GM18499 (cell line): ENCODE results near the gene ASCC3.
A peak's percentile ranks its signal among the peaks of the same experiment; 100 is the strongest.

Experiments used
- ATAC-seq: cut with Tn5 transposase; IDR thresholded peaks from one replicate; pipeline ENCODE4 v1.9.1; 2021; ENCODE audit warnings: moderate number of reproducible peaks; ENCODE audit not compliant: insufficient read depth, unreplicated experiment

ASCC3 gene

GRCh38 chr6:100518588-100518987 is 362.5 kb downstream of the ASCC3 start:
- ATAC-seq: no peak

DNA sequence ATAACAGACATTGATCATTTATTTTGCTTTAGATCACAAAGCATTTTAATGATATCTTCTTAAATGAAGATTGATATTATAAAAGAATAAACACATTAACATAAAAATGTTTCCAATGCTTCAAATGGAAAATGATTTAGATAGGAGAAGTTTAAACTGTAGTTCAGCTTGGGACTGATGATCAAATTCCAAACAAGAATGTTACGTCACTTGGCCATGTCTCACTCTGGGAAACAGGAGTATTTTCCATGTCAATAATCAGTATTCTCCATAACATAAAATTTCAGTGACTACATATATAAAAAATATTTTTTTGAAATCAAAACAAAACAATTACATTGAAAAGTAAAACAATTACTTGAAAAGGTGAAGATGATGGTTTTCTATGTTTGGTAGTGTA is 363.5 kb downstream of the ASCC3 start:
- ATAC-seq: no peak

DNA sequence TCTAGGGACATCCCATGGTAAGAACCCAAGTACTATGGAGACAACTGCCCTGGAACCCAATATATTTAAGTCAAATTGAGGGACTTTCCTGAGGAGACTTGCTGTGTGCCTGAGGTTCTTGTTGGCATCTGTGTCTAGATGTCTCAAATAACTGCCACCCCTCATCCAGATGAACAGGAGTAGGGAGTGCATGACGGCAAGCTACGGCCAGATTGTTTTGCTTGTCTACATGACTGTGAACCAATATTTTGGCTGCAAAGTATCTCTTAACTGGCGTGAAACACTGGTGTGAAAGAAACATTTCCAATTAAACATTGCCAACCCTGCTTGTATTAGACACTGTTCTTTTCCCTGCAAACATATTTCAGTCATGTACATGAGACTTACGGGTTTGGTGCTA is 364.0 kb downstream of the ASCC3 start:
- no peak for ATAC-seq

GRCh38 chr6:100514660-100515059 is 366.5 kb downstream of the ASCC3 start:
- no peak for ATAC-seq

- ATAC-seq: no peak
Observed at GRCh38 chr6:100512203-100512862, 368.8 kb downstream of the ASCC3 start.

GRCh38 chr6:100509101-100509500 is 372.0 kb downstream of the ASCC3 start:
- ATAC-seq: no peak

- ATAC-seq: no peak
Observed at GRCh38 chr6:100506651-100507050, 374.5 kb downstream of the ASCC3 start.

- ATAC-seq: no peak
Observed at GRCh38 chr6:100504786-100505737, 376.1 kb downstream of the ASCC3 start.

DNA sequence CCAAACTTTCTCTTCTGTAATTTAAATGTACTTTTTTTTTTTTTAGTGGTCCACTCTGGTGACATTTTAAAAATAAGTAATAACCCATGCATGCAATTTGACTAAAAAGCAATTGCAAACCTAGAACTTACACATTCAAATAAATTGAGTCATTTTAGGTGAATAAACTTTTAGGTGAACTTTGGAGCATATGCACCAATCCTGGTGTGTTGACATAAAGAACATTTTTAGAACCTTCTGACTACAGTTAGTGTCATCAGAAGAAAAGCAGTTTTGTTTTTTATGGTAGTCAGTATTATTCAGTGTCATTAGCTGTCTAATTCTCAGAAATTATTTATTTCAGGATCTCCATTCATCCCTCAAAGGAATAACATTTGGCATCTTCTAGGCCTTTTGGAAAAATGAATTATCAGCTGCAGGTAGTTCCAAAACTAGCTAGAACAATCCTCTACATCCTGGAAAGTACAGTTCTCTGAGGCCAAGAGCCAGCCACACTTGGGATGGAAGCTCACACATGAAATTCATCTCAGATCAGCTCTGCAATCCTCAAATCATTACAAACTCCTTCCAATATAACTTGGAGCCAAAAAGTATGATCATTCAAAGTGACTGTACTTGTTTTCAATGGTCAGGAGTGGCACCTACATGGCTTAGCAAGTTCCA is 378.0 kb downstream of the ASCC3 start:
- ATAC-seq: no peak

DNA sequence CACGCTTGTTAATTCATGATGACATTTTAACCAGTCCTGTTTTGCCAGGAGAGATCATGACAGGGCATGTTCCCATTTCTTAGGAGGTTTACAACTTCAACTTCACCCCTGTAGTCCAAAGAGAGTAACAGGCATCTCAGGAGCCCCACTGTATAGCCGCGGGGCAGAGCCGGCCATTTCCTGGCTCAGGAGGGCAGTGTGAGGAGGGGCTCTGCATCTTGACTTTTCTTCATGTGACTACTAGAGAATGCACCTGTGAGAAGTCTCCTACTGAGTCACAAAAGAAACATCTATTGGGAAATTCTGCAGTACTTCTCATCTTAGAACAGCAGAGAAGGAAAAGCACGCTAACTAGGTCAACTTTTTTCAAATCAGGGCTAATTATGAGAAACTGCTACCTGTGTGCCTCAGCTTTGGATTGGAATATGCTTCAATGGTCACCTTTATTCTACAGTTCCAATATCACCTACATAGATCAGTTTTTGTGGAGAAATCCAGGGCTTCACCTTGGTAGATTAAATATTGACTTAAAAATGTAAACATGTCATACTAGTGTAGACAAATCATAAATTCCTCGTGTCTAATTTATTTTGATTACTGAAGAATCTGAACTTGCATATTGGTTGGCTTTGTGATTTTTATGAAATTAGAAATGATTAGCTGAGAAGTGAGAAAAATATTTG is 387.8 kb downstream of the ASCC3 start:
- ATAC-seq: no peak

- no peak for ATAC-seq
Observed at GRCh38 chr6:100491952-100492670, 389.0 kb downstream of the ASCC3 start.

DNA sequence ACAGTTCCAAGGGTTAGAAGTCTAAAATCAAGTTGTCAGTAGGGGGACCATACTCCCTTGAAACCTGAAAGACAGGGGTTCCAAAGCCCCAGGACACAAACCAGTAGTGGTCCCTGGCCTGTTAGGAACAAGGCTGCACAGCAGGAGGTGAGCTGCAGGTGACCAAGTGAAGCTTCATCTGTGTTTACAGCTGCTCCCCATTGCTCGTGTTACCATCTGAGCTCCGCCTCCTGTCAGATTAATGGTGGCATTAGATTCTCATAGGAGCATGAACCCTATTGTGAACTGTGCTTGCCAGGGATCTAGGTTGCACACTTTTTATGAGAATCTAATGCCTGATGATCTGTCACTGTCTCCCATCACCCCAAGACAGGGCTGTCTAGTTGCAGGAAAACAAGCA is 391.1 kb downstream of the ASCC3 start:
- no peak for ATAC-seq

DNA sequence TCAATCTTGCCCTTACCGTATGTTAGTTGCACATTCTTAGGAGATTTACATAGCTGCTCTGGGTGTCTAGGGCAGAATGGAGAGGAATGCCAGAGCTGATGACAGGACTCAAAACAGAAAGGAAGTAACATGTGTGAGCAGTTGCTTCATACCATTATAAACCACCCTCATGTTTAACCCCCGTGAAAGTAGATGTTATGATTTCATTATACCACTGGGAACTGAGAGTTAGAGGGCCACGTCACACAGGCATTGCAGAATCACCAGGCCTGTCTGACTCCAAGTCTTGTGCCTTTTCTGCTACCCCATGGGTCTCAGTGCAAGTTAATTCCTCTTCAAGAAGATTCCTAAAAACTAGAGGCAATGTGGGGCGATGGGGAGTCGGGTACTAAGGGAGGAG is 392.9 kb downstream of the ASCC3 start:
- ATAC-seq: no peak

DNA sequence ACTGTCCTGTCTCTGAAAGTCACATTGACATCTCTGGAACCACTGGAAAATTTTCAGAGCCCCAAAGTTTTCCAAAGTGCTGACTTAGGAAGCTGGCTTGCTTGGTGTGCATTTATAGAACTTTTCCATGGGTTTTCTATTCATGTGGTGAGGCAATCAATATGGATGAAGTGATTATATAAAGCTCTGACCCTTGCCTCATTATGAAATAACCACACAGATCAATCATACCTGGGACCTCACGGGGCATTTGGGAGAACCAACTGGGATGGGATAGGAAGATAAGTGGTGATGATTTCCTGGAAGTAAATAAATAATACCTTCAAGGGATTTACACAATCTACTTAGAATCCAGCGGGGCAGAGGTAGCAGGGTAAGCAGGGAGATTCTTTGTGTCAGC is 393.5 kb downstream of the ASCC3 start:
- ATAC-seq: no peak

DNA sequence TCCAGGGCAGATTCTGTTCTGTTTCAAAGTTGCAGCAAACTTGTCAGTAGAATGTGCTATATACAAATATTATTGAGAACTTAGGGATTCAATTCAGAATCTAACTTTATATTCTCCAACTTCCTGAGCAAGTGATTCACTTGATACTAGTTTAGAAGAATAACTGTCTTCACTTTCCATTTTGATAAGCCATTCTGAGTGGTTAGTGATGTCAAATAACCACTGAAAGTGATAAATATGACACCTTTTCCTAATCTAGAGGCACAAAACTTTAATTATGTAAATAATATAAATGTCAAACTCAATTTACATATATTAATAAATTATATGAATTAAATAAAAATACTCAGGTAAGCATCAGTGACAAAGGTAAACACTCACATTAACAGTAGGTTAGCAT is 395.9 kb downstream of the ASCC3 start:
- no peak for ATAC-seq

DNA sequence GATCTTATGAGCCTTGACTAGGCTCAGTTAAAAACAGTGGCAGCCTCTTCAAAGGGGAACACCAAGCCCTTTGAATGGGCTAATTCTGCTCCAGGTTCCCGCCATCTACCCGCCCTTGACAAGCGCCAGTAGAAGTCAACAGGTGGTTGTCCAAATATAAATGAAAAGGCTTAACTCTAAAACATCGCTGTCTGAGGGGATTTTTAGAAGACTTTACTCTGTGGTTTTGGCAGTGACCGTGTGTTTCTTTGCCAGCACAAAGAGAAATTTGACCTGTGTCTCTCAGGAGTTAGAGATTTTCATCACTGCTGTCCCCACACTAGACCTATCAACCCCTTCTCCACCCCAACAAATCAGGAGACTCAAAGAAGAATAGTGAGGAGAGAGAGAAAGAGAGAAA is 396.7 kb downstream of the ASCC3 start:
- ATAC-seq: no peak

DNA sequence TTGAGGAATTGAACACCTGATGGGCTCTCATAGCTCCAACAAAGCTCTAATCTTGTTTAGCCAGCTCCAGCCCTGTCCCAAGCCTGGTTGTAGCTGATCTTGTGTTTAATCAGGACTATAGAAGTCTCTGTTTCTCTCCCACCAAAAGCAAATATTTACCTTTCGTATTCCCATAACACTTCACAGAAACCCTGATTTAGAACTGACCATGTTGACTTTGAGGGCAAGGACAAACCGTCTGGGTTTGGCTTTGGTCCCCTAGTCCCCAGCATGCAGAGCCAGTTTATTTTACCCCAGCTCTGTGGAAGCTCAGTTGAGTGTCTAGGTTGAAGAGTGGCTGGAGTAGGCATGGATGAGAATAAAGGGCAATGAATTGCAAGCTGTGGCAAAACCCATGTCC is 398.4 kb downstream of the ASCC3 start:
- ATAC-seq: no peak

GRCh38 chr6:100479179-100480035 is 401.7 kb downstream of the ASCC3 start:
- ATAC-seq: peak; percentile 40
